HG02763 (cell line): ENCODE results near the gene NEURL1.
"Not testable (repeated sequence)": the region's sequence is repeated elsewhere in the genome, so short reads cannot be mapped to it uniquely, and the experiment has no call there.

Source experiments
- ATAC-seq: cut with Tn5 transposase; IDR thresholded peaks from one replicate; pipeline ENCODE4 v1.9.1; 2021; ENCODE audit warnings: mild to moderate bottlenecking, moderate library complexity; ENCODE audit not compliant: unreplicated experiment

The NEURL1 gene

DNA sequence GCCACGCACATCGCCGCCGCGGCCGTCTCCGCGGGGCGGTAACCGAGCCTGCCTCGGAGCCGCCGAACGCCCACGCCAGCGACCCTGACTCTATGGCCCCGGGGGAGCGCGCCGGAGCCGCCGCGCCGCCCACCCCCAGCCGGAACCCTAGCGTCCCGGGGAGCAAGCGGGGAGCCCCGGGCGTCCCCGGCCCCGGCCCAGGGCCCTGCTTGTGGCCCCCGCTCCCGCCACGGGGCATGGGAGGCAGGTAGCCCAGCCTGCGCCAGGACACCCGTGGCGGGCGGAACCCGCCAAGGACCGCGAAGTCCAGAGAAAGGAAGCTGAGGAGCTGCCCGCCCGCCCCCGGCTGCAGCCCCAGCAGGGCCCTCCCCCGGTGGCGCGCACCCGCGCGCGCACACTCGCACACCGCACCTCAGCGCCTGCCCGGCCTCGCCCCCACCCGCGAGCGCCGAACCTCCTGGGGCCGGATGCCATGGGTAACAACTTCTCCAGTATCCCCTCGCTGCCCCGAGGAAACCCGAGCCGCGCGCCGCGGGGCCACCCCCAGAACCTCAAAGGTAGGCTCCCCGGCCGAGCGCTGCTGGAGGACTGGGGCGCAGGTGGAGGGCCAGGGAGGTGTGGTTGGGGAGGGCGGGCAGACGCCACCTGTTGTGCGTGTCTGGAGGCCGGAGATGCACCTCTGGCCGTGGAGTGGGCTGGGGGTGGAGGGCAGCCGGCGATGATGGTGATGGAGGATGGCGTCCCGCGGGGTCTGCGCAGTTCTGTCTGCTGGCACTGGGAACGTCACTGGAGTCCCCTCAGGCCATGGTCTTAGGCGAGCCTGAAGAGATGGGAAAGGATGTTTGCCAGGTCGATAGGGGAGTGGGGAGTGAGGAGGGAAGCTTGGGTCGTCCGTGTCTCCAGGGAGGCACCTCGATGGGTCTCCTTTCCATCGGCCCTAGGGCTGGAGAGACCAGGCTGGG lies 692 bp downstream of the NEURL1 start:
- ATAC-seq = no peak

DNA sequence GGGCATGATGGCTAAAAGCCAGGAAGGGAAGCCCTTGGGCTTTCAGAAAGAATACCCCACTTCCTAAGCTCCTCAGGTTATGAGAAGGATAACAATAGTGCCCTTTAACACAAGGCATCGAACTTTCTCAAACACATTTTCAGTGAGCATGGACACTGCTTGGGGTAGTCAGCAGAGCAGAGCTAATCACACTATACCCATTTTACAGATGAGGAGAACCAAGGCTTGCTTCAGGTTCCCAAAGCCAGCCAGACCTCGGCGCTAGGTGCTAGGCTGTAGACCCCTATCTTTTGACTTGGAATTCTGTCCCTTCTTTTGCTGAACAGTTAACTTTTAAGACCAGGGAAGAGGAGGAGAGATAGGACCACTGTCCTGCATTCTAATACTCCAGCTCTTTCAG lies 1.8 kb downstream of the NEURL1 start:
- ATAC-seq = no peak

DNA sequence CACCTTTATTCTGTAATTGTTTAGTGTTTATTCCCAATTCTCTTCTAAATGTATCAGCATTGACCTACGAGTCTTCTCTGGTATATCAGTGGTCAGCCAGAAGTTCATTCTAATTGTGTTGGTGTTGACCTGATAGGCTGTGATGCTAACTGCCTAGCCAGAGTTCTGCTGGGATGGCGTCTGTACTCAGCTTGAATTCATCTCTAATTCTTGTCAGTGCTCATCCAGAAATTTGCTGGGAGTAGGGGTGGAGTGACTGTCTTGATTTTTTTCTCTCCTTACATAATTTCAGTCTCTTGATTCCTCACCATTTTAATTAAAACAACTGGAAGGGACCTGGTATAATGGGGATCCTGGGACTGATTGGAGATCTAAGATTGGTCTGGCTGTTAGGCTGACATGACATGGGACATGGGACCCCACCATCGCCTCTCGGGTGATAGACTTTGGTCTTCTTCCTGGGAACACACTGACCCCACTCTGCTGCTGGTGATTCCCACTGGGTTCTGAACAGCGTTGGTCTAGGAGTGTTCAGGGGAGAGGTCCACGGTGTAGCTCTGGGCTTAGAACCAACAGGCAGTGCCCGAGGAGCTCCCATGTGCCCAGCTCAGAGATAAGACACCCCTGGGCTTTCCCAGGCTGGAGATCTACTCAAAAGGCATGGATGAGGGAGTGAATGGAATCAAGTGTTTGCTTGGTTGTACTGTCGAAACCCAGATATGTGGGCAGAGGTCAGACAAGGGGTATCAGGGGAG lies 3.8 kb downstream of the NEURL1 start:
- no peak for ATAC-seq

DNA sequence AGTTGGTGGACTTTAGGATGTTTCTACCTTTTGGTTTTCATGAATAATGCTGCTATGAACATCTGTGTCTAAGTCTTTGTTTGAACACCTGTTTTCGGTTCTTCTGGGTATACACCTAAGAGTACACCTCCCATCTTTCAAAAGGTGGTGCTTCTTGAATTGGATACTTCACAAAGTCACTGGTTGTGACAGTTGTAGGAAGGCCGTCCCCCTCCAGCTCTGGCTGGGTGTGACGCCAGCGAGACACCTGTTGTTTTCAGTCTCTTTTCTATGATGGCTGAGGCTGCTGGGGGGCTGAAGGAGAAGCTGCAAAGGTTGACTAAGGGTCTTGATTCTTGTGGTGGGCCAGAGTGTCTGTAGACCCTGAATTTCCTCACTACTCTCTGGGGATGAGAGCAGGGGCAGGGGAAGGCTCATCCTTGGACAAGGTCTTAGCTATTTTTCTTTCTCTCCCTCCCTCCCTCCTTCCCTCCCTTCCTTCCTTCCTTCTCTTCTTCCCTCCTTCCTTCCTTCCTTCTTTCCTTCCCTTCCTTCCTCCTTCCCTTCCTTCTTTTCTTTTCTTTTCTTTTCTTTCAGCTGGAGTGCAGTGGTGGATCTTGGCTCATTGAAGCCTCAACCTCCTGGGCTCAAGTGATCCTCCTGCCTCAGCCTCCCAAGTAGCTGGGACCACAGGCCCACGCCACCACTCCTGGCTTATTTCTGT lies 5.6 kb downstream of the NEURL1 start:
- ATAC-seq = no peak

DNA sequence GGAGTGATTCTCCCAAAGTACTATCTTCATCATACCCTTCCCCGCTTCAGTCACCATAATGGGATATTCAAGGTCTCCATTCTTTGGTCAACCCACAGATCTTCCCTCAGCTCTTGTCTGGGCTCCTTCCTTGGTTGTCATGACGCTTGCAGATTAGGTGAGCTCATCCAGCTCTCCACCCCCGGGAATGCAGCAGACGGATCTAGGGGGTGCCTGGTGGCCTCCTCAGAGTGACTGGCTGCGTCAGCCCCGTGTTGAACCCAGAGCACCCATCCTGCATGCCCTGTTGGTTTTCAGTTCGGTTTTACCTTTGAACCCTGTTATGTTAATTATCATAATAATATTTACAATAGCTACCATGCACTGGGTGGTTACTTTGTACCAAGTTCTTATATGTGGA lies 6.4 kb downstream of the NEURL1 start:
- ATAC-seq = no peak

DNA sequence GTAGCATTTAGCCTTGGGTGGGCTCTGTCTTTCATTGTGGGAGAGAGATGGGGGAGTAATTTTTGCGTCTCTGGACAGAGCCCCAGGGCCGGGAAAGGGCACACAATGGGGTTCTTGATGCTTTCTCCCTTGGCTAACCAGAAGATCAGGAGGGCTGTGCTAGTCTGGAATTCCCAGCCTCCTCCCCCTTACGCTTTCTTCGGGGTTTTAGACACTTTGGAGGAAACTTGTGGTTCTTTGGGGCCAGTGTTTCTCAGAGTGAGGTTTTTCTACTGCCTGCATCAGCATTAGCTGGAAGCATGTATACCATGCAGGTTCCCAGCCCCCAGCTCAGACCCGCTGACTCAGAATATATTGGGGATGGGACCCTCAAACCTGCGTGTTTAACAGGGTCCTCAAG lies 7.0 kb downstream of the NEURL1 start:
- no peak for ATAC-seq

DNA sequence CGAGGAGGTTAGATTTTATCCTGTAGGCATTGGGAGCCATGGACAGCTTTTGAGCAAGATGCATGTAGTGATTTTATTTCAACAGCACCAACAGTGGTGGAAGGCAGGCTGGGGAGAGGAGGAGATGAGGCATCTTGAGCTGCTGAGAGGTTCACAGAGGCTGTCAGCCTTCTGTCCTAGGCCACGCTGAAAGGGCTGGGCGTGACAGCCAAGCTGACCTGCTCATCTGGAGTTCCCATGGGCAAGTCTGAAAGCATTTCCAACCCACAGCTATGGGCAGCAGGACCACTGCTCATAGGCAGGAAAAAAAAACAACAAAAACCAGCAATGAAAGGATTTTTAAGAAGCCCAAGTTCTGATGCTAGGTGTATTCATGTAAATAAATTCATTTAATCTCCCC lies 7.7 kb downstream of the NEURL1 start:
- no peak for ATAC-seq

DNA sequence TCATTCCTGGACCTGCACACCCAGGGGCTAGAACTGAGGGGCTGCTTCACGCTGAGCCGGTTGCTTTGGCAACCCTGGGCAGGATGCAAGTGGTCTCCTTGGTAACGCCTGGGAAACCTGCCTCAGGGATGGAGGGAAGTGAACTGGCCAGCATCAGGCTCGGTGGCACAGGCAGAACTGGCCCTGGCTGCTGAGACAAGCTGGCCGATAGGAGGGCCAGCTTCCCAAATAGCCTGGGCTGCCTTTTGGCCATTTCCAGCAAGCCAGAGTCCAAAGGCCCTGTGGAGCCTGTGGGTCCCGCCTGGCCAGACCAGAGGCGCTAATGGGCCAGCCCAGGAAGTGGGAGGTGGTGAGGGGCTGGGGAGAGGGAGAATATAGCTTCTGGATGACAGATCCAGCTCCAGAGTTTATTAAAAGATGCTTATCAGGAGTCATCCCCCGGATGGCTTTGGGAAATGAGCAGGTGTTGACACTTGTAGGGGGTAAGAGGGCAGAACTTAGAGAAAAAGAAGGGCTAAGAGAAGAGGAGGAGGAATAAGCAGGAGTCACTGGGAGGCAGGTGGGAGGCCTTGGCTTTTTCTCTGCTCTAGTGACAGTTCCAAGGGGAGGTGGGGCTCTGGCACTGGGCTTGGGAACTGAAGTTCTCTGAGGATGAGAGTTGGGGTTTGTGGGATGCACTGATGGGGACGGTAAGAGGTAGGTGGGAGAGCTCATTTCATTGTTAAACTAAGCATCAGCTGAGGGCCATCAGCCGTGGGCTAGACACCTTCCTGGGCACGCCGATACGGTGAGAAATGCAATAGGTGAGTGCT lies 9.6 kb downstream of the NEURL1 start:
- no peak for ATAC-seq

DNA sequence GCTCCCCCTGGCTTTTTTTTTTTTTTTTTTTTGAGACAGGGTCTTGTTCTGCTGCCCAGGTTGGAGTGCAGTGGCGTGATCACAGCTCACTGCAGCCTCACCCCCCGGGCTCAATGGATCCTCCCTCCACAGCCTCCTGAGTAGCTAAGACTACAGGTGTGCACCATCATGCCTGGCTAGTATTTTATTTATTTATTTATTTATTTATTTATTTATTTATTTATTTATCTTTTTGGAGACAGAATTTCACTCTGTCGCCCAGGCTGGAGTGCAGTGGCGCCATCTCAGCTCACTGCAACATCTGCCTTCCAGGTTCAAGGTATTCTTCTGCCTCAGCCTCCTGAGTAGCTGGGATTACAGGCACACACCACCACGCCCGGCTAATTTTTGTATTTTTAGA lies 10.3 kb downstream of the NEURL1 start:
- ATAC-seq = not testable (repeated sequence)

DNA sequence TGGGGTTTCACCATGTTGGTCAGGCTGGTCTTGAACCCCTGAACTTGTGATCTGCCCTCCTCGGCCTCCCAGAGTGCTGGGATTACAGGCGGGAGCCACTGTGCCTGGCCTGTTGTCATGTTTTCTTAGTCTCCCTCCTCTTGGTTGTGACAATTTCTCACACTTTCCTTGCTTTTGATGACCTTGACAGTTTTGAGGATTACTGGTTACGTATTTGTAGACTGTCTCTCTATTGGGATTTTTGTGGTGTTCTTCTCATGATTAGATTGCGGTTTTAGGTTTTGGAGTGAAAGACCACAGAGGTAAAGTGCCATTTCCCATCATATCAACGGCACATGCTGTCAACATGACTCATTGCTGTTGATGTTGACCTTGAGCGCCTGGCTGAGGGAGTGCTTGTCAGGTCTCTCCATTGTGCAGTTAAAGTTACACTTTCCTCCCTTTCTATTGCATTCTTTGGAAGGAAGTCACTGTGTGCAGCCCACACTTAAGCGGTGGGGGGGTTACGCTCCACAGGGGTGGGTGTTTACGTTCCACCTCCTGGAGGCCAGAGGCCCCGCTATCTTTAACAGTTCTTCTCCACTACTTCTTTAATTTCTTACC lies 10.8 kb downstream of the NEURL1 start:
- no peak for ATAC-seq

DNA sequence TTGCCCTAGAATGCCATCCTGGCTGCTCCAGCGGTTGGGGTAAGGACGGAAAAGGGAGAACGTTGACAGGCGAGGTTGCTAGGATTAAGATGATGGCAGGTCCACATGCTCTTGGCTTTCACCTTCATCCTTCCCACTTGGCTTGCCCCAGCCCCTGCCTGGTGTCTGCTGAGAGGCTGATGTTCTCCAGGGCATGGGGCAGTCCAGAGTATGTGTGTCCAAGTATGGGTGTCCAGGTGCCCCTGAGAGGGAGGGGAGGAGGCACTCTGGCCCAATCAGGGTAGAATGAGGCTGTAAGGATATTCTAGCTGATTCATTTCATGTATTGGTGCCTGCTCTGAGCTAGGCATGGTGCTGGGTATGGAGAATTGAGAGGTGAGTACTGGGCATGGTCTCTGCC lies 12.6 kb downstream of the NEURL1 start:
- no peak for ATAC-seq

DNA sequence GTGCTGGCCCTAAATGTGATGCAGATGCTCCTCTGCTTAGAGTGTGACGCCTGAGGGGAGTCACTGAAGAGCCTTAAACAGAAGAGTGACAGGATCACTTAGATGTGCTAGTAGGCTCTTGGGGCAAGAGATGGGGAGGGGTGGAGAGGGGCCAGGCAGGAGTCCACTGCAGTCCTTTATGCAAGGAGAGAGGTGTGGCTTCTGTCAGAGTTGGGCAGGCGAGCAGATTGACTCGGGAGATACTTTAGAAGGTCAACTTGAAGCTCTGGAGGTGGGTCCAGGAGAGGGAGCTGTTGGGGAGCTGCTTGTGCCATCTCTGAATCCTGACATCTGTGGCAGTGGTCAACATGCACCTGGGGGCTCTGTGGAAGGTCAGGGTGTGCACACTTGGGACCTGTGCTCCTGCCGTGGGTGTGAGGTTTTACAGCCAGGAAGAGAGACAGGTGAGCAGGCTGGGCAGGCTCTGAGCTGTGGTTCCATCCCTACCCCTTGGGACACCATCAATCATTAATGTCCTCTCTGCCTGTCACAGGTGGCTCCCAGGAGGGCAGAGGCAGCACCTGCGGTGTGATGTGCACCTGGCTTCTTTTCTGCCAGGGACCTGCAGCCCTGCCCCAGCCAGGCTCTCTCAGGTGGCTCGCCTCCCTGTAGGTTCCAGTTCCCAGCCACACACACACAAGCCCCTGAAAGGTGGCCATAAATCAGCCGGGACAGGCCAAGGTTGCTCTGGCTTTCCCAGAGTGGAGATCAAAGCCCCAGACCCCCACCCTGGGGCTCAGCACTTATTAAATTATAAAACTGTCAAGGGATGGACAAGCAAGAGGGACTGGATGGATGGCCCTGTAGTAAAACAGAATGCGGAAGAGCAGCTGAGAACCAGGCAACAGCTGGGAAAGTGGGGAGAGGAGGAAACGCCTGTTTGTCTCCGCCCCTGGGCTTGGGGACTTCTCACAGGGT lies 14.0 kb downstream of the NEURL1 start:
- no peak for ATAC-seq

DNA sequence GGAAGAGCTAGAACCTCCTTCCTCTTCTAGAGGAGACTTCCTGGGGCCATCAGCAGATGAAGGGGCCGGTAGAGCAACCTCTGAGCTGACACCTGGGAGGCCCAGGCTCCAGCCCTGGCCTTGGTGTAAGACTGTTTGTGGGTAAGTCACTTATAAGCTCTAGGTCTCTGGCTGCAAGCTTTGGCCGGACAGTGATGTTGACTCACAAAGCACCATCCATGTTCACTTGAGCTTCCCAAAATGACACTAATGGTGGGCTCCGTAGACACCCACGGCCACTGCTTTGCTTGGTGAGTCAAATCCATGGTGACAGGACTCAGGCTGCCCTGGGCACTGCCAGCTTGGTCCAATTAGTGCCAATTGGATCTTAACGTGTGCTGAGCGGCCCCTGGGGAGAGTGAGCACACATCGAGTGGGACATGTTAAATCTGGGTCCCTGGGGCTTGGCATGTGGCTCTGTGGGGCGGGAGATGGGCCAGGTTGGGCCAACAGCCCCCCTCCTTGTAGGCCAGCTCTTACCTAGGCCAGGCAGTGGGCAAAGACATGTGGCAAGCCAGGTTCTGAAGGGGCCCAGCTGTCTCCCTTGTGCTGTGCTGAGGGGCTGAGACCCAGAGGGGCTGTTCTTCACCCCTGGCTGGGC lies 16.7 kb downstream of the NEURL1 start:
- no peak for ATAC-seq

DNA sequence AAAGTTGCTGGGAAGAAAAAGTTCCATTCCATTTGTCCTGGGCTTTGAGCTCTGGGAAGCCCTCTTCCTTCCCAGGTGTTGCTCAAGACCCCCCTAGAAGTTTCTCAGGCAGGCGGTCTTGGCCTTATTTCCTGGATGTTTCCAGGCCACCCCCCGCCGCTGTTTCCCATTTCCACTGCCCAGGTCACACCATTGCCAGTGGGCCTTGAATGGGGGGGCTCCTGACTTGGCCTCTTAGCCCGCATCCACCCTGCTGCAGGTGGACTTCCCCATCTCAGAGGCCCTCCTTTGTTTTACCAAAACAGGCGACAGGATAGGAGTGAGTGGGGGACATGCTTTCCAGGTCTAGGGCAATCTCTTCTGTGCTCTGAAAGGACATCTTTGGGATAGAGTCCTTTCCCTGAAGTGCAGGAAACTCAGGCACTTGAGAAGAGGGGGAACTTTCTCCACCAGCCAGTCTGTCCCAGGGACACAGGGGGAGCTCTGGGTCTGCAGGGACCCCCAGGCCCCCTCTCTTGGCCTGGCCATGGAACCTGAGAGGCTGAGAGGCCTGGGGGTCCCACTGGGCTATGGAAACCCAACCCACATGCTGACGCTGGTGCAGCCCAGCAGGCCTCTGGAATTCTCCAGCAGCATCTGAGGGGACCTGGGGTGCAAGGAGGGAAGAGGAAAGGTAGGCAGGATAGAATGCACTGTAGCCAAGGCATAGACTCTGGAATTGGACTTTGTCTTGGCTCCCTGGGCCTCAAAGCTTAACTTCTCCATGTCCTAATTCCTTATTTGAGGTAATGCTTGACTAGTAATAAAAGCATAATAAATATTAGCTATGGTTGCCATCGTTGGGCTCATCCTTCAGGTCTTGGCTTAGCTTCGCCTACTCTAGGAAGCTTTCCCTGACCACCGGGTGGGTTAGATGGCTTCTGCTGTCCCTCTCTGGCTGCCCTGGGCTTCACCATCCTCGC lies 17.6 kb downstream of the NEURL1 start:
- no peak for ATAC-seq

DNA sequence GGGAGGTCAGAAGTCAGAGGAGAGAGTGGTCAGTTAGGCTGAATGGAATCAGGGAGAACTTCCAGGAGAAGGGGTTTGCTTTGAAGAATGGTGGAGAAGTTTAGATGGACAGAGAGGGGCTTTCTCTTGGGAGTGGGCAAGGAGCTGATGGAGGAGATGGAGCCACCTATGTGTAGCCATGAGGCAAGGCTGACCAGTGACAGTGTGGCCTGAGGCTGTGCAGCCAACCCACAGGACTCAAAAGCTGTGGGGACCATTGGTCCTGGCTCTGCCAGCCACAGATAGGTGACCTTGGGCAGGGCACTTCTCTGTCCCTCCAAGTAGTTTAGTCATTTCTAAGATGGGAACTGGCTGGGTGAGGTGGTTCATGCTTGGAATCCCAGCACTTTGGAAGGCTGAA lies 18.7 kb downstream of the NEURL1 start:
- ATAC-seq = no peak

DNA sequence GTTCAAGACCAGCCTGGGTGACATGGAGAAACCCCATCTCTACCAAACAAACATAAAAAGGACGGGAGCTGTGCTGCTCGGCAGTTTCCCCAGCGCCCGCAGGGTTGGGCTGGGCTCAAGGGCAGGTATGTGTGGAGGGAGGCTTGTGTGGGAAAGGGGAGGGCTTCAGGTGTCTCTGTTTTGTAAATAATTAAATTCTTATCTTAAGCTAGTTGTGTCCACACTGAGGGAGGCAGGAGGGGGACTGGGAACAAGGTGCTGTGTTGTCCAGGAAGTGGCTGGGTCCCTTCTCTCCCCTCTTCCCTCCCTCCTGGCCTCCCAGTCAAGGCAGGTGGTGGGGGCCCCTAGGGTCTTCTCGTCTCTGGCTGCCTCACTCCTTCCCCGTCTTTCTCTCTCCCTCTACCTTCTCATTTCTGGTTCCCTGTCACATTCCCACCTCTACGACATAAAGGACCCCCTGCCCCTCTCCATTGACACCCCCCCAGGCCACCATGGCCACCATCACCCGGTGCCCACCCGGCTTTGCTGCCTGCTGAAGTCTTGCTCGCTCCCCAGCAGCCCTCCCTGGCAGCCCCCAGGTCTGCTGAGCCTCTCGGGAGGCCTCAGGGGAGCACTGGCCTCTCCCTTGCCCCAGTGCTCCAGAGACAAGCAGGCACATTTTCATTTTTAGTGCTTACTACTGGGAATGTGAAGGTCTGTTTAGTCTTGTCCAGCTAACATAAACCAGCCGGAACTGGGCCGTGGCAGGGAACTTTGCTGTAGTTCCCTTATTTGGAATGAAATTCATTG lies 19.3 kb downstream of the NEURL1 start:
- ATAC-seq = no peak
